Measurements from ENCODE around the gene AGBL5. TPM values are rescaled to one million over a fixed set of nuclear protein-coding genes. Genes with fewer than 3 reads are reported as not detected.
A peak's percentile ranks its signal among the peaks of the same experiment; 100 is the strongest.

AGBL5 gene
- total and polyA plus RNA-seq, 2 of the 13 experiments (the other 11 are each of a cell fraction or from before 2014, with no cell fraction given), result 55.9 to 73.3 TPM

GRCh38 chr2:27085673-27086089 lies 34.2 kb downstream of the AGBL5 start (continued):
- TF ChIP-seq MYC (CRISPR knock-in tag; IDR thresholded peaks at IDR 0.05; ENCODE audit: borderline replicate concordance) (peak; percentile 66; the same call in 1 of the 2 replicates), ONECUT2 (CRISPR knock-in tag; IDR thresholded peaks at IDR 0.05) (no peak), DPF2 (CRISPR knock-in tag; IDR thresholded peaks at IDR 0.05; ENCODE audit: borderline replicate concordance, low read depth) (no peak), EZH2 (conservative IDR thresholded peaks at IDR 0.05; ENCODE audit: low read depth, low read length) (no peak), ARID3A (IDR thresholded peaks at IDR 0.05; ENCODE audit: low read depth, low read length) (no peak), ZZZ3 (CRISPR knock-in tag; IDR thresholded peaks at IDR 0.05; ENCODE audit: borderline replicate concordance) (no peak; the same call in 1 of the 2 replicates), ZNF251 (CRISPR knock-in tag; IDR thresholded peaks at IDR 0.05) (no peak), MEIS2 (CRISPR knock-in tag; IDR thresholded peaks at IDR 0.05) (no peak), ZNF407 (CRISPR knock-in tag; IDR thresholded peaks at IDR 0.05; ENCODE audit: not compliant biosample characterization) (no peak), CREBL2 (CRISPR knock-in tag; IDR thresholded peaks at IDR 0.05; ENCODE audit: borderline replicate concordance) (no peak), NKX3-1 (CRISPR knock-in tag; IDR thresholded peaks at IDR 0.05) (no peak), RBFOX2 (IDR thresholded peaks at IDR 0.05; ENCODE audit: low read depth, low read length) (no peak), ZNF678 (CRISPR knock-in tag; IDR thresholded peaks at IDR 0.05) (no peak), CEBPZ (IDR thresholded peaks at IDR 0.05; ENCODE audit: low read length) (no peak), RXRB (CRISPR knock-in tag; IDR thresholded peaks at IDR 0.05; ENCODE audit: borderline replicate concordance) (no peak), ATRX (CRISPR knock-in tag; IDR thresholded peaks at IDR 0.05; ENCODE audit: borderline replicate concordance) (no peak)

Data from HepG2 (cell line).